MM.1S (cell line): ENCODE data around the gene CSF3R.

Source experiments
- DNase-seq: peaks from one replicate; pipeline ENCODE4 v3.0.0-alpha.2; 2015
- H2AFZ ChIP-seq: fragments of 300-600 bp; sonication (generic); 2 replicates; pipeline ENCODE4 v1.6.0; 2016; ENCODE audit warnings: antibody characterized with exemption, low read length
- H3F3A ChIP-seq: fragments of 300-600 bp; sonication (generic); 2 replicates; pipeline ENCODE4 v1.6.1; 2016; ENCODE audit warnings: mild to moderate bottlenecking, antibody characterized with exemption, low read length, moderate library complexity, mixed read lengths; ENCODE audit not compliant: insufficient read depth
- H3K27ac ChIP-seq: fragments of 300-600 bp; sonication (generic); 2 replicates; pipeline ENCODE4 v1.5.1; 2016; ENCODE audit warnings: mild to moderate bottlenecking, low read length
- H3K27me3 ChIP-seq: fragments of 300-600 bp; sonication (generic); replicated peaks from 2 replicates; pipeline ENCODE4 v1.6.0; 2016; ENCODE audit warnings: low read length; ENCODE audit not compliant: insufficient read depth
- H3K36me3 ChIP-seq: fragments of 300-600 bp; sonication (generic); replicated peaks from 2 replicates; pipeline ENCODE4 v1.6.1; 2016; ENCODE audit warnings: mild to moderate bottlenecking, low read length, mixed read lengths; ENCODE audit not compliant: insufficient read depth
- H3K4me1 ChIP-seq: fragments of 300-600 bp; sonication (generic); 2 replicates; pipeline ENCODE4 v1.6.1; 2016; ENCODE audit warnings: low read length, mixed read lengths
- H3K4me2 ChIP-seq: fragments of 300-600 bp; sonication (generic); 2 replicates; pipeline ENCODE4 v1.6.0; 2016; ENCODE audit warnings: low read depth, low read length
- H3K4me3 ChIP-seq: fragments of 300-600 bp; sonication (generic); 2 replicates; pipeline ENCODE4 v1.5.1; 2016; ENCODE audit warnings: low read length, mixed read lengths
- H3K79me2 ChIP-seq: fragments of 300-600 bp; sonication (generic); 2 replicates; pipeline ENCODE4 v1.6.1; 2016; ENCODE audit warnings: mixed run types, low read length, mixed read lengths
- H3K9ac ChIP-seq: fragments of 300-600 bp; sonication (generic); 2 replicates; pipeline ENCODE4 v1.6.1; 2016; ENCODE audit warnings: low read length, mixed read lengths
- H3K9me2 ChIP-seq: fragments of 300-600 bp; sonication (generic); replicated peaks from 2 replicates; pipeline ENCODE4 v1.6.1; 2016; ENCODE audit warnings: mild to moderate bottlenecking, low read length, mixed read lengths; ENCODE audit not compliant: insufficient read depth
- H3K9me3 ChIP-seq: fragments of 300-600 bp; sonication (generic); replicated peaks from 2 replicates; pipeline ENCODE4 v1.6.1; 2016; ENCODE audit warnings: mild to moderate bottlenecking, low read length, mixed read lengths; ENCODE audit not compliant: insufficient read depth
- H4K20me1 ChIP-seq: fragments of 300-600 bp; sonication (generic); 2 replicates; pipeline ENCODE4 v1.6.1; 2016; ENCODE audit warnings: mild to moderate bottlenecking, low read length, moderate library complexity, mixed read lengths; ENCODE audit not compliant: insufficient read depth
- CTCF ChIP-seq: fragments of 300-600 bp; sonication (generic); IDR thresholded peaks from 2 replicates; pipeline ENCODE4 v1.5.1; 2016; ENCODE audit warnings: antibody characterized with exemption, low read length, mixed read lengths
- EZH2 ChIP-seq: fragments of 300-600 bp; sonication (generic); optimal IDR thresholded peaks from 2 replicates; pipeline ENCODE3; 2017; ENCODE audit warnings: low read depth, mild to moderate bottlenecking, antibody characterized with exemption, low read length, mixed read lengths
- EZH2phosphoT487 ChIP-seq: fragments of 300-600 bp; sonication (generic); IDR thresholded peaks from 2 replicates; pipeline ENCODE4 v1.6.1; 2018; ENCODE audit warnings: antibody characterized with exemption, low read length

Gene CSF3R

GRCh38 chr1:36522461-36523229, 39.9 kb upstream of the CSF3R start:
- Histone ChIP-seq H3K4me2 (no peak overlapping the region), H4K20me1 (no peaks in the 10 kb centered on the region), H3K9ac (no peak overlapping the region), H3K4me3 (no peak overlapping the region), H3K9me2 (no peaks in the 10 kb centered on the region), H3K27ac (no peak overlapping the region), H3K36me3 (no peaks in the 10 kb centered on the region), H3K27me3 (peaks cover 28% of the 10 kb centered on the region), H3K79me2 (no peaks in the 10 kb centered on the region), H2AFZ (no peak overlapping the region), H3K4me1 (no peaks in the 10 kb centered on the region), H3F3A (no peaks in the 10 kb centered on the region), H3K9me3 (no peaks in the 10 kb centered on the region)
- no peak for DNase-seq
- TF ChIP-seq CTCF (no peak), EZH2phosphoT487 (no peak), EZH2 (no peak)

- no peaks in the 10 kb centered on the region for H3K4me1 ChIP-seq
- no peak overlapping the region for H2AFZ ChIP-seq
- no peaks in the 10 kb centered on the region for H3K9me2 ChIP-seq
- no peak for DNase-seq
- no peaks in the 10 kb centered on the region for H3K9me3 ChIP-seq
- H3K79me2 ChIP-seq, result no peaks in the 10 kb centered on the region
- H3K27me3 ChIP-seq, result peaks cover 32% of the 10 kb centered on the region
- H3F3A ChIP-seq, result no peaks in the 10 kb centered on the region
- H3K27ac ChIP-seq, result no peak overlapping the region
- H3K9ac ChIP-seq, result no peak overlapping the region
- no peaks in the 10 kb centered on the region for H4K20me1 ChIP-seq
- no peak overlapping the region for H3K4me2 ChIP-seq
- TF ChIP-seq EZH2 (no peak), CTCF (no peak), EZH2phosphoT487 (no peak)
- H3K36me3 ChIP-seq, result no peaks in the 10 kb centered on the region
- no peak overlapping the region for H3K4me3 ChIP-seq
Observed at GRCh38 chr1:36522021-36522420, 39.3 kb upstream of the CSF3R start.

GRCh38 chr1:36520771-36521420, 38.2 kb upstream of the CSF3R start:
- Histone ChIP-seq H3K9me3 (no peaks in the 10 kb centered on the region), H3F3A (no peaks in the 10 kb centered on the region), H3K27ac (no peak overlapping the region), H2AFZ (no peak overlapping the region), H3K4me3 (no peak overlapping the region), H3K36me3 (no peaks in the 10 kb centered on the region), H3K79me2 (no peaks in the 10 kb centered on the region), H3K9me2 (no peaks in the 10 kb centered on the region), H4K20me1 (no peaks in the 10 kb centered on the region), H3K27me3 (peaks cover 29% of the 10 kb centered on the region), H3K4me1 (no peaks in the 10 kb centered on the region), H3K9ac (no peak overlapping the region), H3K4me2 (no peak overlapping the region)
- no peak for TF ChIP-seq CTCF
- TF ChIP-seq EZH2phosphoT487, result no peak
- TF ChIP-seq EZH2, result no peak
- no peak for DNase-seq
